ENCODE measurements around the gene C19orf25. TPM values are rescaled to one million over a fixed set of nuclear protein-coding genes. Genes with fewer than 3 reads are reported as not detected.

The C19orf25 gene
- total and polyA plus RNA-seq, 4 donors: 24.1 to 42.6 (median 34.5) TPM

- peak; percentile 46 for ATAC-seq (ENCODE audit: insufficient read depth, low FRiP score)
- 3 to 6% methylated on average over 51 to 78 of the region's 78 CpGs for WGBS, 2 donors
- peak within 1 kb of the TSS in 1 of 2 donors; percentile 96 for H3K27ac ChIP-seq (ENCODE audit: low read depth in 1 of 2, low read length in 1 of 2)
- H3K9me3 ChIP-seq (ENCODE audit: control insufficient read depth in 4 of 4, insufficient read depth in 3 of 4, low read length in 3 of 4): peaks cover 0 to 7% (median 0%) of the 10 kb centered on the region in 4 donors
- DNase-seq: no peak
- H3K4me1 ChIP-seq (ENCODE audit: control insufficient read depth in 5 of 5, insufficient read depth in 5 of 5, low read length in 5 of 5): peaks cover 0 to 1% (median 0%) of the 10 kb centered on the region in 5 donors
- no peaks in the 10 kb centered on the region for H3K36me3 ChIP-seq (ENCODE audit: control insufficient read depth in 4 of 4, insufficient read depth in 4 of 4, low read length in 4 of 4)
- H3K9ac ChIP-seq (ENCODE audit: insufficient read depth in 1 of 2, low read length in 2 of 2): no peak within 1 kb of the TSS
- H3K4me3 ChIP-seq: no peak within 1 kb of the TSS
- H3K27me3 ChIP-seq (ENCODE audit: control insufficient read depth in 3 of 3, insufficient read depth in 3 of 3, low read length in 2 of 3): peaks cover 0 to 44% (median 21%) of the 10 kb centered on the region in 3 donors
- no peak for TF ChIP-seq CTCF (IDR thresholded peaks at IDR 0.05; ENCODE audit: control extremely low read depth, extremely low read depth)
Observed at GRCh38 chr19:1512671-1513498, 33.9 kb upstream of the C19orf25 start, which contains the start of gene ADAMTSL5. Gene ADAMTSL5, minus strand, starts transcription at chr19:1513019. Its CDS starts 2,076 bp downstream, at chr19:1510943.

- WGBS, 2 donors: 49 to 56% methylated on average over 18 to 22 of the region's 22 CpGs
- H3K27ac ChIP-seq (ENCODE audit: low read depth in 1 of 2, low read length in 1 of 2): peak overlapping the region in 1 of 2 donors; percentile 96
- no peak overlapping the region for H3K4me3 ChIP-seq
- H3K9ac ChIP-seq (ENCODE audit: insufficient read depth in 1 of 2, low read length in 2 of 2): no peak overlapping the region
- ATAC-seq (ENCODE audit: insufficient read depth, low FRiP score) (no peak), DNase-seq (no peak)
- H3K9me3 ChIP-seq (ENCODE audit: control insufficient read depth in 4 of 4, insufficient read depth in 3 of 4, low read length in 3 of 4): peaks cover 0 to 8% (median 0%) of the 10 kb centered on the region in 4 donors
- TF ChIP-seq CTCF (IDR thresholded peaks at IDR 0.05; ENCODE audit: control extremely low read depth, extremely low read depth): no peak
- H3K27me3 ChIP-seq (ENCODE audit: control insufficient read depth in 3 of 3, insufficient read depth in 3 of 3, low read length in 2 of 3): peaks cover 0 to 43% (median 21%) of the 10 kb centered on the region in 3 donors
- no peaks in the 10 kb centered on the region for H3K36me3 ChIP-seq (ENCODE audit: control insufficient read depth in 4 of 4, insufficient read depth in 4 of 4, low read length in 4 of 4)
- peaks cover 0 to 3% (median 0%) of the 10 kb centered on the region in 5 donors for H3K4me1 ChIP-seq (ENCODE audit: control insufficient read depth in 5 of 5, insufficient read depth in 5 of 5, low read length in 5 of 5)
Observed at GRCh38 chr19:1511318-1512317, 32.6 kb upstream of the C19orf25 start.

- Histone ChIP-seq H3K4me1 (ENCODE audit: control insufficient read depth in 5 of 5, insufficient read depth in 5 of 5, low read length in 5 of 5) (peaks cover 0 to 3% (median 0%) of the 10 kb centered on the region in 5 donors), H3K9ac (ENCODE audit: insufficient read depth in 1 of 2, low read length in 2 of 2) (no peak overlapping the region), H3K27me3 (ENCODE audit: control insufficient read depth in 3 of 3, insufficient read depth in 3 of 3, low read length in 2 of 3) (peaks cover 0 to 40% (median 21%) of the 10 kb centered on the region in 3 donors), H3K9me3 (ENCODE audit: control insufficient read depth in 4 of 4, insufficient read depth in 3 of 4, low read length in 3 of 4) (peaks cover 0 to 5% (median 0%) of the 10 kb centered on the region in 4 donors), H3K27ac (ENCODE audit: low read depth in 1 of 2, low read length in 1 of 2) (no peak overlapping the region), H3K4me3 (no peak overlapping the region), H3K36me3 (ENCODE audit: control insufficient read depth in 4 of 4, insufficient read depth in 4 of 4, low read length in 4 of 4) (no peaks in the 10 kb centered on the region)
- no peak for DNase-seq
- no peak for TF ChIP-seq CTCF (IDR thresholded peaks at IDR 0.05; ENCODE audit: control extremely low read depth, extremely low read depth)
- 38 to 48% methylated on average over 9 of the region's 9 CpGs for WGBS, 2 donors
- no peak for ATAC-seq (ENCODE audit: insufficient read depth, low FRiP score)
Observed at GRCh38 chr19:1510807-1511206, 31.8 kb upstream of the C19orf25 start.

All from lung (tissue), 12 donors.